NCI-H2171 (cell line): ENCODE measurements around the gene CDC20.

Experiments
- DNase-seq: peaks from one replicate; lab custom pipeline; 2025; lab: John Stamatoyannopoulos, UW

Gene CDC20

DNA sequence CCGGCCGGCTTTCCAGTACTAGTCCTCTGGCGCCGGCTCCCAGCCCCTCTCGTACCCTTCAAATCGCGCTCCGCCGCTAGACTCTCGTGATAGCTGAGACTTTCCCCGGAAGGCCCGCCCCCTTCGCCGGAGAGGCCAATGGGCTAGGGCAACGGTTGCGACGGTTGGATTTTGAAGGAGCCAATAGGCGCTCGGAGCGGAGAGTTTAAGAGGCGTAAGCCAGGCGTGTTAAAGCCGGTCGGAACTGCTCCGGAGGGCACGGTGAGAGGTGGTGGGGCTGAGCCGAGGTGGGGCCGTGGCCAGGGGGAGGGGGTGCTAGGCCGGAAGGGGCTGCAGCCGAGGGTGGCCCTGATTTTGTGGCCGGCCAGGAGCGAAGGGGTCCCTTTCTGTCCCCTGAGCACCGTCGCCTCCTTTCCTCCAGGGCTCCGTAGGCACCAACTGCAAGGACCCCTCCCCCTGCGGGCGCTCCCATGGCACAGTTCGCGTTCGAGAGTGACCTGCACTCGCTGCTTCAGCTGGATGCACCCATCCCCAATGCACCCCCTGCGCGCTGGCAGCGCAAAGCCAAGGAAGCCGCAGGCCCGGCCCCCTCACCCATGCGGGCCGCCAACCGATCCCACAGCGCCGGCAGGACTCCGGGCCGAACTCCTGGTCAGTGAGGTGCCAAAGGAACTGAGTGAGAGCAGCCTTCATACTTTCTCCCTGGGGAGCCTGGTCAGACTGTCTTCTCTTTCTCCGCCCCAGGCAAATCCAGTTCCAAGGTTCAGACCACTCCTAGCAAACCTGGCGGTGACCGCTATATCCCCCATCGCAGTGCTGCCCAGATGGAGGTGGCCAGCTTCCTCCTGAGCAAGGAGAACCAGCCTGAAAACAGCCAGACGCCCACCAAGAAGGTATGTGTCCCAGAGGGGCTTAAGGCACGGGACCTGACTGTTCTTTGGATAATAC lies at the start of gene CDC20:
CDC20 (plus strand) TSS at position 236 of the 948 bp plus-strand sequence; CDS start at position 471, 235 bp downstream.
- peak; percentile 99 for DNase-seq

DNA sequence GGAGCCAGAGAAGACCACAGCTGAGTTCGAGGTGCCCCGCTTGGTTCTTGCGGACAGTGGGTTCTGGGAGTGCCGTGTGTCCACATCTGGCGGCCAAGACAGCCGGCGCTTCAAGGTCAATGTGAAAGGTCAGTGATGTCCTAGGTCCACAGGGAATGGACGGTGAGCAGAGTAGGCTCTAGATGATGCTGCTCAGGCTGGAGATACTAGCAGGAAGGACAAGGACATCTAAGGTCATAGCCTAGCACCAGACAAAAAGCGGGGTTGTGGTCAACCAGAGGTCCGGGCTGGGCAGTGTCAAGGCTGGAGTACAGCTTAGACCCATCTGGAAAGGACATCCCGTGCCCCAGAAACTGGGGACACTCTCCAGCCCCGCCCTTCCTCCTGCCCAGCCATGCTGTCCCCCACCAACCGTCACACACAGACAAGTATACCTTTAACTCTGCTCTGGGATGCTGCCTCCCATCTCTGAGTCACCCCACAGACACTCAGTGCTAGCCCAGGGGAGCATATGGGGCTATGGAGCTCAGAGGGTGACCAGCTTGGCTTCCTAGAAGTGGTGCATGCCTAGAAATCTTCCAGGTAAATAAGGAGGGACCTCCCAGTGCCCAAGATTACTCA lies 49.3 kb upstream of the CDC20 start:
- no peak for DNase-seq

DNA sequence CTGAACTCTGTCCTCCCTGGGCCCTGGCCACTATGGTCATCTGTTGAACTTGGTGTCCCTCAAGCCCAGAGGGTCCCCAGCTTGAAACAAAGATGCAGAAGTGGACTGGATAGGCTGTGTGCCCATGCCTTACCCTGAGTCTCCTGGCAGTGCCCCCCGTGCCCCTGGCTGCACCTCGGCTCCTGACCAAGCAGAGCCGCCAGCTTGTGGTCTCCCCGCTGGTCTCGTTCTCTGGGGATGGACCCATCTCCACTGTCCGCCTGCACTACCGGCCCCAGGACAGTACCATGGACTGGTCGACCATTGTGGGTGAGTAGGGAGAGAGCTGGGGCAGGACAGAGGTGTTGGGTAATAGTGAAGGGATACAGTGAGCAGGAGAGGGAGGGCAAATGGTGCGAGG lies 47.3 kb upstream of the CDC20 start:
- DNase-seq: no peak

DNA sequence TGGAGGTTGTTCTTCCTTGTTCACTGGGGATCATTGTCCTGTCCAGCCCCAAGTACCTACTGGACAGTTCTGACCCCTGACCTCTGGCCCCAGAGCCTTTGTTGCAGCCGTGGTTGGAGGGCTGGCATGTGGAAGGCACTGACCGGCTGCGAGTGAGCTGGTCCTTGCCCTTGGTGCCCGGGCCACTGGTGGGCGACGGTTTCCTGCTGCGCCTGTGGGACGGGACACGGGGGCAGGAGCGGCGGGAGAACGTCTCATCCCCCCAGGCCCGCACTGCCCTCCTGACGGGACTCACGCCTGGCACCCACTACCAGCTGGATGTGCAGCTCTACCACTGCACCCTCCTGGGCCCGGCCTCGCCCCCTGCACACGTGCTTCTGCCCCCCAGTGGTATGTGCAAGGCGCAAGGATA lies 46.6 kb upstream of the CDC20 start:
- DNase-seq: no peak

GRCh38 chr1:43312663-43313515 lies 45.9 kb upstream of the CDC20 start:
- no peak for DNase-seq

GRCh38 chr1:43313771-43314170 lies 45.0 kb upstream of the CDC20 start:
- DNase-seq: no peak

- DNase-seq: no peak
Observed at GRCh38 chr1:43314233-43314632, 44.5 kb upstream of the CDC20 start.

GRCh38 chr1:43315481-43315880 lies 43.3 kb upstream of the CDC20 start:
- no peak for DNase-seq

- no peak for DNase-seq
Observed at GRCh38 chr1:43315963-43316737, 42.6 kb upstream of the CDC20 start.

- DNase-seq: no peak
Observed at GRCh38 chr1:43316738-43317520, 41.9 kb upstream of the CDC20 start.

DNA sequence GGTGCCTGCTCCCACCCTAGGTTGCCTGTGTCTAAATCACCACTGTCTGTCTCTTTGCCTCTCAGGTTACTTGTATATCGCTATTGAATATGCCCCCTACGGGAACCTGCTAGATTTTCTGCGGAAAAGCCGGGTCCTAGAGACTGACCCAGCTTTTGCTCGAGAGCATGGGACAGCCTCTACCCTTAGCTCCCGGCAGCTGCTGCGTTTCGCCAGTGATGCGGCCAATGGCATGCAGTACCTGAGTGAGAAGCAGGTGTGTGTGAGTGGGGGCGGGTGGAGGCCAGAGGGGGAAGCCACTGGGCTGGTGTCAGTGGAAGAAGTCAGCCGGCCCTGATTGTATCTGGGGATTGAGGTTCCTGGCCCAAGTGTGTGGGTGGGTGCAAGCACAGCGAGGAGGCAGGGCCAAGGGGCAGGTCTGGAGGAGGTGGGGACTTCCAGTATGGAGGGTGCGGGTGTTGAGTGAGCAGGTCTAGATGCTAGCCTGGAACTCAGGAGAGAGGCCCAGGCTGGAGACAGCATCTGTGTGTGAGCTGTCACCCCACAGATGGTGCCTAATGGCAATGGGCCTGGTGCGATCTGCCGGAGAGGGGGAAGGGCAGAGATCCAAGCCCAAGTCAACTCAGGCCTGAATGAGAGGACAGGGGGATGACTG lies 40.8 kb upstream of the CDC20 start:
- DNase-seq: no peak

GRCh38 chr1:43318831-43319230 lies 40.0 kb upstream of the CDC20 start:
- DNase-seq: no peak

DNA sequence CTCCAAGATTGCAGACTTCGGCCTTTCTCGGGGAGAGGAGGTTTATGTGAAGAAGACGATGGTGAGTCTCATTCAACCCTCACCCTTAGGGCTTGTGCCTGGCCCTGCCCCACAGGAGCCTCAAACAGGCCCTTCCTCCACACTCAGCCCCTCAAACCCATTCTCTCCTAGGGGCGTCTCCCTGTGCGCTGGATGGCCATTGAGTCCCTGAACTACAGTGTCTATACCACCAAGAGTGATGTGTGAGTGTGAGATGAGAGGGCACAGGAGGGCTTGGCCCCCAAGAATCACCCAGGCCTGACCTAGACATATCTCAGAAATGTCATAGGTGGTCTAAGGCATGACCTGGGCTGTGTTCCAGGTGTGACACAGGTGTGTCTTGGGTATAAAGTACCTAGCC lies 39.5 kb upstream of the CDC20 start:
- no peak for DNase-seq

DNA sequence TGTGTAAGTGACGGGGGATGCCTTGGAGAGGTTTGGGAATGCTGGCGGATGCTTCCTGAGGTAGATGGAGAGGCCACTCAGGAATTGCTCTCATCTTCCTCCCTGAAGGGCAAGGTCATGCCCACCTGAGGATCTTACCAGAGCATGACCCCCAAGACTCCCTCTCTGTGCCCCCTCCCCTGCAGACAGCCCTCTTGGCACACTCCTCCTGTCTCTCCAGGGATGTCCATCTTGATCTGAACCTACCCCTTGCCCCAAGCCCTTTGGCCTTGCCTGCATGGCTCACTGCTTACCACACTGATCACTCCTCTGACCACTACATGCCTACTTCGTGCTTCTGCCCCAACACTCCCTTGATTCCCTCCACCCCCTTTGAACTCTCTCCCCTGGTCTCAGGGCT lies 39.0 kb upstream of the CDC20 start:
- DNase-seq: no peak

GRCh38 chr1:43321331-43321891 lies 37.4 kb upstream of the CDC20 start:
- DNase-seq: no peak

DNA sequence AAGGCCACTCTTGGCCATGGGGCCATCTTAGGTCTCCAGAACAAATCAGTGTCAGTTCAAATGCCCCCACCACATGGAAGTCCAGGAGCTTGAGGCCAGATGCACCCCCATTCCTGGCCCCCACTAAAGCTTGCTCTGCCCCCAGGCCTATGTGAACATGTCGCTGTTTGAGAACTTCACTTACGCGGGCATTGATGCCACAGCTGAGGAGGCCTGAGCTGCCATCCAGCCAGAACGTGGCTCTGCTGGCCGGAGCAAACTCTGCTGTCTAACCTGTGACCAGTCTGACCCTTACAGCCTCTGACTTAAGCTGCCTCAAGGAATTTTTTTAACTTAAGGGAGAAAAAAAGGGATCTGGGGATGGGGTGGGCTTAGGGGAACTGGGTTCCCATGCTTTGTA lies 36.3 kb upstream of the CDC20 start:
- no peak for DNase-seq

GRCh38 chr1:43324810-43325209 lies 34.0 kb upstream of the CDC20 start:
- no peak for DNase-seq

DNA sequence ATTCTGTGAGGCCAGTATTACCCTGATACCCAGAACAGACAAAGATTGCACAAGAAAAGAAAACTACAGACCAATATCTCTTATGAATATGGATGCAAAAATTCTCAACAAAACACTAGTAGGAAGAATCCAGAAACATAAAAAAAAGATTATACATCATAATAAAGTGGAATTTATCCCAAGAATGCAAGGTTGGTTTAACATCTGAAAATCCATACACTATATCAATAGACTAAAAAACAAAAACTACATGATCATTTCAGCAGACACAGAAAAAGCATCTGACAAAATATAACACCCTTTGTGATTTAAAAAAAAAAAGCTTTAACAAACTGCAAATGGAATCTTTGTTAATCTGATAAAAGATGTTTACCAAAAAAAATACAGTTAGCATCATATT lies 33.4 kb upstream of the CDC20 start:
- DNase-seq: no peak

GRCh38 chr1:43327549-43328292 lies 31.1 kb upstream of the CDC20 start:
- no peak for DNase-seq
